Esophagus muscularis mucosa (tissue), 4 donors: ENCODE results near the gene CLCNKB. TPM values are rescaled to one million over a fixed set of nuclear protein-coding genes. Genes with fewer than 3 reads are reported as not detected.

Experiments used
- DNase-seq: peaks from one replicate; pipeline ENCODE4 v3.0.0-alpha.2; 2017; ENCODE audit errors: extremely low spot score
- H3K27ac ChIP-seq, 4 donors: fragments of 200-600 bp; sonication (generic); replicated peaks in 1 of 4; 1 replicate in 3 of 4; 2 replicates in 1 of 4; pipeline ENCODE4 v1.5.1; 2016 to 2019; ENCODE audit warnings: mild to moderate bottlenecking in 1 of 4
- H3K27me3 ChIP-seq, 4 donors: fragments of 200-600 bp; sonication (generic); one replicate each; pipeline versions ENCODE4 v1.5.1 to v1.6.0; 2016 to 2019
- H3K36me3 ChIP-seq, 4 donors: fragments of 200-600 bp; sonication (generic); one replicate each; pipeline ENCODE4 v1.5.1; 2016 to 2019
- H3K4me1 ChIP-seq, 4 donors: fragments of 200-600 bp; sonication (generic); one replicate each; pipeline ENCODE4 v1.5.1; 2016 to 2019
- H3K4me3 ChIP-seq, 4 donors: fragments of 200-600 bp; sonication (generic); 1 replicate in 2 of 4; 2 replicates in 2 of 4; pipeline ENCODE4 v1.5.1; 2016 to 2019; ENCODE audit warnings: mild to moderate bottlenecking in 4 of 4, moderate library complexity in 1 of 4
- H3K9me3 ChIP-seq, 4 donors: fragments of 200-600 bp; sonication (generic); 1 replicate in 3 of 4; 2 replicates in 1 of 4; pipeline ENCODE4 v1.5.1; 2016 to 2019
- EP300 ChIP-seq: sonication (generic); formaldehyde crosslinking; IDR thresholded peaks from one replicate; pipeline ENCODE4 v1.6.1; 2017; ENCODE audit warnings: antibody characterized with exemption
- POLR2A ChIP-seq: fragments of 450-650 bp; IDR thresholded peaks from one replicate; pipeline ENCODE4 v1.6.1; 2017; ENCODE audit warnings: antibody characterized with exemption, moderate library complexity, mild to moderate bottlenecking, low read depth
- POLR2AphosphoS5 ChIP-seq, 2 donors: sonication (generic); formaldehyde crosslinking; IDR thresholded peaks; one replicate each; pipeline ENCODE4 v1.6.1; 2017; ENCODE audit warnings: antibody characterized with exemption in 2 of 2
- WGBS: methylation state at CpG from one replicate; pipeline ENCODE4 v1.1.5; 2018; 5-methylcytosine and 5-hydroxymethylcytosine counted together
- intact Hi-C: fragments of 100-400 bp; cut with DNase I; formaldehyde crosslinking; loops from one replicate; pipeline ENCODE4 v1.15.1; 2023
- total RNA-seq, 4 donors: library from RNA; depleted of rRNA; stranded (reverse); fragments of >200 nt; gene quantifications; one replicate each; pipeline versions ENCODE4 v1.1.0 to v1.2.1, GENCODE V29; 2016
- TF ChIP-seq, protein P1 (sequence below), 3 experiments: fragments of 200-600 bp in 2 of 3; fragments of 450-650 bp in 1 of 3; sonication (generic) in 2 of 3; IDR thresholded peaks; one replicate each; pipeline ENCODE4 v1.5.1; 2017 to 2019; ENCODE audit warnings: antibody characterized with exemption in 3 of 3, mild to moderate bottlenecking in 2 of 3, moderate library complexity in 1 of 3

Gene CLCNKB
- total RNA-seq, 4 donors from 2014 or later, result 0.34 TPM; not detected in 3

DNA sequence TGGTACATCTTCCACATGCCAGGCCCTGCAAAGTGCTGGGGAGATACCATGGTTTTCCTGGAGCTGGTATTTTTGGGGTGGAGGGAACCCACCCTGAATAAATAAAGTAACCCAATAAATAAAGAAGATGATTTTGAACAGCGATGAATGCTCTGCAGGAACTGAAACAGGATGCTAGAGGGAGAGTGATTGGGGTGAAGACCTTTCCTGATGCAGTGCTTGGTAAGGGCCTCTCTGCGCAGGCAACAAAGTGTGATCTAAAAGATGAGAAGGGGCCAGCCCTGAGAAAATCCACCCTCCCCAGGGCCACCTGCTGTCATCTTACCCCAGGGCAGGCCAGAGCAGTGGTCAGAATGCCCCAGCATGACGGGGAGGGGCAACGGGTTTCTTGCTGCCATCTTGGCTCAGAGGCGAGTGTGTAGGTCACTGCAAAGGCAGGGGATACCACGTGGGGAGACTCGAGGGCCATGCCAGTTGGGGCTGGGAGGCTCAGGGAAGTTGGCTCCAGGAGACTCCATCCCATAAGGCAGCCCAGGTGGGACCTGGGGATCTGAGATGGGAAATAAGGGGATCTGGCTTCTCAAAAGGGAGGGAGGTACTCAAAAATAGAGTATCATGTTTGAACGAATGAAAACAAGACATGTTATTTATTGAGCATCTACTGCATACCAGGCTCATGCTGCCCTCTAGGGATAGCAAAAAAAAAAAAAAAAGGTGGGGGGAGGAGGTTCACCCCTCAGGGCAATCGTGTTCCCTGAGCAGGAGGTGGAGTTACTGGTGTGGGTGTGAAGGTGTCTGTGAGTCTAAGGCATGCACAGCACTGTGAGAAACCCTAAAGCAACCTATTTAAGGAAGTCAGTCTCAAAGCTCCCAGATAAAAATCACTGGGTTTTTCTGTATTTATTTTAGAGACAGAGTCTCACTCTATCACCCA lies 36.8 kb upstream of the CLCNKB start:
- intact Hi-C loops, result no loop called here
- no peak overlapping the region for H3K4me3 ChIP-seq
- TF ChIP-seq, protein P1, sequence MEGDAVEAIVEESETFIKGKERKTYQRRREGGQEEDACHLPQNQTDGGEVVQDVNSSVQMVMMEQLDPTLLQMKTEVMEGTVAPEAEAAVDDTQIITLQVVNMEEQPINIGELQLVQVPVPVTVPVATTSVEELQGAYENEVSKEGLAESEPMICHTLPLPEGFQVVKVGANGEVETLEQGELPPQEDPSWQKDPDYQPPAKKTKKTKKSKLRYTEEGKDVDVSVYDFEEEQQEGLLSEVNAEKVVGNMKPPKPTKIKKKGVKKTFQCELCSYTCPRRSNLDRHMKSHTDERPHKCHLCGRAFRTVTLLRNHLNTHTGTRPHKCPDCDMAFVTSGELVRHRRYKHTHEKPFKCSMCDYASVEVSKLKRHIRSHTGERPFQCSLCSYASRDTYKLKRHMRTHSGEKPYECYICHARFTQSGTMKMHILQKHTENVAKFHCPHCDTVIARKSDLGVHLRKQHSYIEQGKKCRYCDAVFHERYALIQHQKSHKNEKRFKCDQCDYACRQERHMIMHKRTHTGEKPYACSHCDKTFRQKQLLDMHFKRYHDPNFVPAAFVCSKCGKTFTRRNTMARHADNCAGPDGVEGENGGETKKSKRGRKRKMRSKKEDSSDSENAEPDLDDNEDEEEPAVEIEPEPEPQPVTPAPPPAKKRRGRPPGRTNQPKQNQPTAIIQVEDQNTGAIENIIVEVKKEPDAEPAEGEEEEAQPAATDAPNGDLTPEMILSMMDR (IDR thresholded peaks at IDR 0.05), result no peak
- no peak for TF ChIP-seq EP300
- no peak for TF ChIP-seq POLR2A
- no peak for TF ChIP-seq POLR2AphosphoS5 (IDR thresholded peaks at IDR 0.05)
- no peak overlapping the region for H3K27ac ChIP-seq
- H3K36me3 ChIP-seq, result no peaks in the 10 kb centered on the region
- H3K4me1 ChIP-seq, result peaks cover 0 to 3% (median 0%) of the 10 kb centered on the region in 4 donors
- WGBS, result 73% methylated on average over 9 of the region's 9 CpGs
- no peak for DNase-seq
- H3K9me3 ChIP-seq, result no peaks in the 10 kb centered on the region
- H3K27me3 ChIP-seq, result no peaks in the 10 kb centered on the region

DNA sequence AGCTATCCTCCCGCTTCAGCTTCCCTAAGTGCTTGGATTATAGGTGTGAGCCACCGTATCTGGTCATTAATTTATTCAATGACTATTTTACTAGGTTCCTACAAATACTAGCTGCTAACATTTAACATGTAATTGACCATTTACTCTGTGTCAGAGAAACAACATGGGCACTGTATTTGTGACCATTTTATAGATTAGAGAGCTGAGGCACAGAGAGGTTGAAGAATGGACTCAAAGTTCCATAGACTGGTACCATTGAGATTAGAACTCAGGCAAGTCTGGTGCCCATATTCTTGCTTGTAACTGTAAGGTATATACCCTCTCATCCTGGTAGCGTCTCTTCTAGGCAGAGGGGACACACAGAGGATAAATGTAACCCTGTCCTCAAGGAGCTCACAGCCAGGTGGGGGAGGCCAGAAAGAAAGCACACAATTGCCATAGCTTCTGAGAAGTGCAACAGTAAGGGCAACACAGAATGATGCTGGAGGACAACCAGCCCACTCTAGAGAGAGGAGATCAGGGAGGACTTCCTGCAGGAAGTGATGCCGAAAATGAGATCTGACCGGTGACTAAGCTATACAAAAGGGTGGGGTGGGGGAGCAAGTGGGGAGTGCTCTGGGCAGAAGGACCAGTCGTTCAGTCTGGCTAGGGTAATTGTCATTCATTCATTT lies 35.8 kb upstream of the CLCNKB start:
- Histone ChIP-seq H3K27me3 (no peaks in the 10 kb centered on the region), H3K27ac (no peak overlapping the region), H3K4me1 (peaks cover 5 to 9% (median 7%) of the 10 kb centered on the region in 4 donors), H3K36me3 (no peaks in the 10 kb centered on the region), H3K9me3 (no peaks in the 10 kb centered on the region), H3K4me3 (no peak overlapping the region)
- DNase-seq, result no peak
- intact Hi-C loops, result loop anchor here (2.0 kb wide), 1 partner anchor 49 kb away; no protein-coding TSS in a partner anchor
- no peak for TF ChIP-seq POLR2AphosphoS5 (IDR thresholded peaks at IDR 0.05)
- TF ChIP-seq, protein P1 (IDR thresholded peaks at IDR 0.05), result no peak
- TF ChIP-seq POLR2A, result no peak
- no peak for TF ChIP-seq EP300
- 86% methylated on average over 6 of the region's 6 CpGs for WGBS

DNA sequence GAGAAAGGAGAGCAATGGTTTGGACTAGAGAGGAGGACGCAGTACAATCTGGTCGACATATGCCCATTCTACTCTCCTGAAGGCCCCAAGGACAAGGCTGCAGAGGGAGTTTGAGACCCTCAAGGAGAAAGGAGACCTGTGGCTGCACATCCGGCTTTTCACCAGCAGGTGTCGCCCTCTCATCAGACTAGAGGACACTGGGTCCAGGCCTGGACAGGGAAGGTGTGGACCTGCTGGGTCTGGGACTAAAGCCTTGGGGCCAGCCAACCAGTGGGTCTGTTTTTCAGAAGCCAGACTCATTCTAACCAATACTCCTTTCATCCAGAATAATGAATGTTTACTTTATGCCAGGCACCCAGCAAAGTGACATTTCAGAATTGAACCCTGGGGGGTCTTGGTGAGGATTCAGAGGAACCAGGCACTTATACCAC lies 34.5 kb upstream of the CLCNKB start:
- 0% methylated on average over 3 of the region's 4 CpGs for WGBS
- TF ChIP-seq EP300 (no peak), POLR2AphosphoS5 (IDR thresholded peaks at IDR 0.05) (peak in 1 of 2 donors; percentile 35)
- TF ChIP-seq, protein P1 (IDR thresholded peaks at IDR 0.05), result peak; percentile 97 to 99 (median 99)
- Histone ChIP-seq H3K4me3 (no peak overlapping the region), H3K27ac (no peak overlapping the region), H3K36me3 (no peaks in the 10 kb centered on the region), H3K4me1 (peaks cover 18 to 22% (median 19%) of the 10 kb centered on the region in 4 donors), H3K9me3 (no peaks in the 10 kb centered on the region), H3K27me3 (no peaks in the 10 kb centered on the region)
- intact Hi-C loops, result loop anchor here (1.0 to 2.0 kb wide), 2 partner anchors 23 to 48 kb away; no protein-coding TSS in a partner anchor
- DNase-seq, result peak; percentile 95

DNA sequence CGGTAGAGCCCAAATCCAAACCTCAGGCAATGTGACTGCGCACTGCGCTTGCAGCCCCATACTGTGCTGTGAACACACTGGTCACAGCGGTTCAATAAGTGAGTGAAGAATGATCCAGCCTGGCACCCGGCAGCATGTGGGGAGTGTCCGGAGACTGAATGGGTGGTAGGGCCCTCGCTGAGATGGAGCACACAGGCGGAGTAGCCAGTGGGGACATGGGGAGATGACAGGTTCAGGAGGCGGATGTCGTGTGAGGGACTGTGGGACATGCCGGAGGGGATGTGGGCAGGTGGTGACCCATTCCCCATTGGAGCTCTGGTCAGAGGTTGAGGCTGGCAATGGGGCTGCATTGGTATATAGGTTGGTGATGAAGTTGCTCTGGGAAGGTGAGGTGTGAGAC lies 33.9 kb upstream of the CLCNKB start:
- H3K4me1 ChIP-seq, result peaks cover 22 to 28% (median 25%) of the 10 kb centered on the region in 4 donors
- H3K27ac ChIP-seq, result no peak overlapping the region
- intact Hi-C loops, result loop anchor here (1.0 to 2.0 kb wide), 3 partner anchors 19 to 47 kb away; no protein-coding TSS in a partner anchor
- no peak for DNase-seq
- no peak for TF ChIP-seq POLR2A
- TF ChIP-seq POLR2AphosphoS5 (IDR thresholded peaks at IDR 0.05), result peak in 1 of 2 donors; percentile 57
- 93% methylated on average over 10 of the region's 11 CpGs for WGBS
- no peaks in the 10 kb centered on the region for H3K36me3 ChIP-seq
- no peaks in the 10 kb centered on the region for H3K27me3 ChIP-seq
- no peak overlapping the region for H3K4me3 ChIP-seq
- no peaks in the 10 kb centered on the region for H3K9me3 ChIP-seq

DNA sequence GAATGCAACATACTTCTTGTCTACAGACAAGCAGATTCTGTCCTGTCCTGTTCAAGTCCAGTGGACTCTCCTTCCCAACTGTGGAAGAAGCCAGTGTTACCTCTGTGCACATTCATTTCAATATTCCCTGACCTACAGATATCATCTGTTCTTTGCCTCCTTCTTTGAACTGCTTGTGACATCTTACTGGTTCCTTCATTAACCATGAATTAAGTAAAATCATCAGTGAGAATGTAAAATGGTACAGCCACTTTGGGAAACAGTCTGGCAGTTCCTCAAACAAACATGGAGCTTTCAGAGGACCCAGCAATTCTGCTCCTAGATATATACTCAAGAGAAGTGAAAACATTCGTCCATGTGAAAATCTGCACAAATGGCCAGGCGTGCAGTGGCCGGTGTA lies 32.7 kb upstream of the CLCNKB start:
- 89% methylated on average over 3 of the region's 3 CpGs for WGBS
- H3K27ac ChIP-seq, result peak overlapping the region in 2 of 4 donors; percentile 4 to 97
- TF ChIP-seq, protein P1 (IDR thresholded peaks at IDR 0.05), result no peak
- peak in 1 of 2 donors; percentile 32 for TF ChIP-seq POLR2AphosphoS5 (IDR thresholded peaks at IDR 0.05)
- H3K4me3 ChIP-seq, result no peak overlapping the region
- peaks cover 28 to 40% (median 37%) of the 10 kb centered on the region in 4 donors for H3K4me1 ChIP-seq
- H3K9me3 ChIP-seq, result no peaks in the 10 kb centered on the region
- H3K27me3 ChIP-seq, result no peaks in the 10 kb centered on the region
- no peak for DNase-seq
- intact Hi-C loops, result loop anchor here (1.0 kb wide), 1 partner anchor 17 kb away; no protein-coding TSS in a partner anchor
- H3K36me3 ChIP-seq, result peaks cover 0 to 9% (median 0%) of the 10 kb centered on the region in 4 donors
